ENCODE results near the gene CCND1. TPM values are rescaled to one million over a fixed set of nuclear protein-coding genes. Genes with fewer than 3 reads are reported as not detected.

CCND1 gene
- total RNA-seq, 1 experiment from 2014 or later = 331 TPM

- no peak for DNase-seq
- POLR2A ChIA-PET = no interaction called here
These were observed 43.7 kb downstream of the CCND1 start for GRCh38 chr11:69684651-69685050.

DNA sequence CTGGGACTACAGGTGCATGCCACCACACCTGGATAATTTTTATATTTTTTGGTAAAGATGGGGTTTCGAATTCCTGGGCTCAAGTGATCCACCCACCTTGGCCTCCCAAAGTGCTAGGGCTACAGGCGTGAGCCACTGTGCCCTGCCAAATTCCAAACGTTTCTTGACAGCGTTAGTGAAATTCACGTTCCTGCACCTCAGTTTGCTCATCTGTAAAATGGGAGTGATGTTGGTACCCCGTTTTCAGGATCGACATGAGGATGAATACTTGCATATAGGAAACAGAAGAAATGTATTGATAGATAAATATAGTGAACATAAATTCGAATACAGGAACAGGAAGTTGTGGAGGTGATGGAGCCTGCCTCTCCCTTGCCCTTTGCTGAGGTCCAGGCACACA is 44.4 kb downstream of the CCND1 start:
- no peak overlapping the region for H3K4me3 ChIP-seq (ENCODE audit: low read depth, low read length)
- no peak for TF ChIP-seq CTCF (IDR thresholded peaks at IDR 0.05; ENCODE audit: insufficient read depth in 1 of 2, low read depth in 1 of 2, low read length in 1 of 2, severe bottlenecking in 1 of 2, unreplicated experiment in 1 of 2)
- DNase-seq = no peak
- intact Hi-C loops (cut with micrococcal nuclease; ENCODE audit: unreplicated experiment) = loop anchor here (5.0 kb wide), 1 partner anchor 512 kb away; no protein-coding TSS in a partner anchor
- ChIA-PET POLR2A (no interaction called here), CTCF (no interaction called here)
- no peaks in the 10 kb centered on the region for H3K27me3 ChIP-seq (replicated peaks; ENCODE audit: control insufficient read depth, insufficient read depth, low read length)
- Mint-ChIP-seq H3K27ac (ENCODE audit: unreplicated experiment) (no peak overlapping the region), H3K36me3 (ENCODE audit: insufficient read depth, unreplicated experiment) (no peaks in the 10 kb centered on the region), H3K4me1 (ENCODE audit: low read depth, unreplicated experiment) (peaks cover 20% of the 10 kb centered on the region), H3K9me3 (ENCODE audit: unreplicated experiment) (peaks cover 11% of the 10 kb centered on the region), H3K27me3 (ENCODE audit: insufficient read depth, unreplicated experiment) (no peaks in the 10 kb centered on the region), H3K4me3 (ENCODE audit: unreplicated experiment) (no peak overlapping the region)
- H3K4me1 ChIP-seq = peaks cover 11% of the 10 kb centered on the region
- no TSS peak for BruUV-seq (replicated peaks)
- H3K9me3 ChIP-seq = no peaks in the 10 kb centered on the region
- H3K36me3 ChIP-seq (ENCODE audit: control insufficient read depth, insufficient read depth, low read length) = no peaks in the 10 kb centered on the region

More at GRCh38 chr11:69684651-69685050, 43.7 kb downstream of the CCND1 start:
- Mint-ChIP-seq H3K27ac (ENCODE audit: unreplicated experiment) (no peak overlapping the region), H3K27me3 (ENCODE audit: insufficient read depth, unreplicated experiment) (no peaks in the 10 kb centered on the region), H3K4me1 (ENCODE audit: low read depth, unreplicated experiment) (peaks cover 16% of the 10 kb centered on the region), H3K36me3 (ENCODE audit: insufficient read depth, unreplicated experiment) (no peaks in the 10 kb centered on the region), H3K4me3 (ENCODE audit: unreplicated experiment) (no peak overlapping the region), H3K9me3 (ENCODE audit: unreplicated experiment) (peaks cover 4% of the 10 kb centered on the region)
- intact Hi-C loops (cut with micrococcal nuclease; ENCODE audit: unreplicated experiment) = loop anchor here (1.0 to 5.0 kb wide), 2 partner anchors 9 to 513 kb away; partner anchors contain the start of gene LTO1
- Histone ChIP-seq H3K36me3 (ENCODE audit: control insufficient read depth, insufficient read depth, low read length) (no peaks in the 10 kb centered on the region), H3K27me3 (replicated peaks; ENCODE audit: control insufficient read depth, insufficient read depth, low read length) (no peaks in the 10 kb centered on the region), H3K4me1 (peaks cover 11% of the 10 kb centered on the region), H3K4me3 (ENCODE audit: low read depth, low read length) (no peak overlapping the region), H3K9me3 (no peaks in the 10 kb centered on the region)
- CTCF ChIA-PET = interaction anchor here (0.7 to 1.8 kb wide), 4 partner anchors 10 to 553 kb away, joined by 3 to 11 read pairs (median 8); partner anchors contain the start of gene LTO1
- TF ChIP-seq CTCF (IDR thresholded peaks at IDR 0.05; ENCODE audit: insufficient read depth in 1 of 2, low read depth in 1 of 2, low read length in 1 of 2, severe bottlenecking in 1 of 2, unreplicated experiment in 1 of 2) = no peak
- BruUV-seq (replicated peaks) = no TSS peak

DNA sequence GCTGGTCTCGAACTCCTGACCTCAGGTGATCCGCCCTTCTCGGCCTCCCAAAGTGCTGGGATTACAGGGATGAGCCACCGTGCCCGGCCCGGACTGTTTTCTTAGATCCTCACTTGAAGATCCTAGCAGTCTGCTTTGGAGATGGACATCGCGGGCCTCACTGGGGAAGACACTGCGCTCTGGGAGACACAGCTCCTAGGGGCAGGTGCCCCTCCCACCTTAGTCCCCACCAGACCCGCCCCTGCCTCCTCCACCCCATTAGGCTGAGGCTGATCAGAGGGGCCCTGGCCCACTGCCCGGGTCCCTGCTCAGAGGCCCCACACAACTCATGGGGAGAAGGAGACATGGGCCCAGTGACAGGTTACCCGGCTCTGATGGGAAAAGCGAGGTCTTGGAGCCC is 45.5 kb downstream of the CCND1 start:
- TF ChIP-seq CTCF (IDR thresholded peaks at IDR 0.05; ENCODE audit: insufficient read depth in 1 of 2, low read depth in 1 of 2, low read length in 1 of 2, severe bottlenecking in 1 of 2, unreplicated experiment in 1 of 2) = no peak
- no peak overlapping the region for H3K4me3 Mint-ChIP-seq (ENCODE audit: unreplicated experiment)
- no peak for DNase-seq
- H3K4me1 ChIP-seq = peaks cover 11% of the 10 kb centered on the region
- no peak overlapping the region for H3K27ac Mint-ChIP-seq (ENCODE audit: unreplicated experiment)
- no peaks in the 10 kb centered on the region for H3K36me3 Mint-ChIP-seq (ENCODE audit: insufficient read depth, unreplicated experiment)
- ChIA-PET POLR2A (no interaction called here), CTCF (interaction anchor here (0.7 to 1.2 kb wide), 3 partner anchors 14 to 181 kb away, joined by 3 to 5 read pairs (median 5); no protein-coding TSS in a partner anchor)
- BruUV-seq (replicated peaks) = no TSS peak
- H3K27me3 Mint-ChIP-seq (ENCODE audit: insufficient read depth, unreplicated experiment) = no peaks in the 10 kb centered on the region
- peaks cover 25% of the 10 kb centered on the region for H3K4me1 Mint-ChIP-seq (ENCODE audit: low read depth, unreplicated experiment)
- H3K4me3 ChIP-seq (ENCODE audit: low read depth, low read length) = no peak overlapping the region
- no peaks in the 10 kb centered on the region for H3K36me3 ChIP-seq (ENCODE audit: control insufficient read depth, insufficient read depth, low read length)
- intact Hi-C loops (cut with micrococcal nuclease; ENCODE audit: unreplicated experiment) = loop anchor here (1.0 to 5.0 kb wide), 4 partner anchors 23 to 511 kb away; no protein-coding TSS in a partner anchor
- H3K27me3 ChIP-seq (replicated peaks; ENCODE audit: control insufficient read depth, insufficient read depth, low read length) = no peaks in the 10 kb centered on the region
- no peaks in the 10 kb centered on the region for H3K9me3 ChIP-seq
- H3K9me3 Mint-ChIP-seq (ENCODE audit: unreplicated experiment) = peaks cover 19% of the 10 kb centered on the region
